Measurements from ENCODE around the gene PRR11. TPM values are rescaled to one million over a fixed set of nuclear protein-coding genes. Genes with fewer than 3 reads are reported as not detected.

The PRR11 gene
- total RNA-seq, 4 donors from 2014 or later, result 1.3 to 4.8 (median 2.1) TPM

GRCh38 chr17:59220328-59221158, 65.0 kb downstream of the PRR11 start, which contains the start of gene GDPD1:
Gene GDPD1, plus strand, starts transcription at chr17:59220511. Its CDS starts 99 bp downstream, at chr17:59220610.
- TF ChIP-seq CTCF (IDR thresholded peaks at IDR 0.05; ENCODE audit: low read depth), result no peak

GRCh38 chr17:59221159-59221847, 65.8 kb downstream of the PRR11 start:
- TF ChIP-seq CTCF (IDR thresholded peaks at IDR 0.05; ENCODE audit: low read depth), result no peak

- TF ChIP-seq CTCF (IDR thresholded peaks at IDR 0.05; ENCODE audit: low read depth), result no peak
These were observed 68.3 kb downstream of the PRR11 start for GRCh38 chr17:59223813-59224212.

- no peak for TF ChIP-seq CTCF (IDR thresholded peaks at IDR 0.05; ENCODE audit: low read depth)
These were observed 75.2 kb downstream of the PRR11 start for GRCh38 chr17:59230764-59231163.

GRCh38 chr17:59234631-59235030, 79.1 kb downstream of the PRR11 start:
- TF ChIP-seq CTCF (IDR thresholded peaks at IDR 0.05; ENCODE audit: low read depth), result no peak

- no peak for TF ChIP-seq CTCF (IDR thresholded peaks at IDR 0.05; ENCODE audit: low read depth)
These were observed 83.4 kb downstream of the PRR11 start for GRCh38 chr17:59238906-59239305.

GRCh38 chr17:59244081-59244480, 88.5 kb downstream of the PRR11 start:
- TF ChIP-seq CTCF (IDR thresholded peaks at IDR 0.05; ENCODE audit: low read depth), result no peak

Measured in subcutaneous adipose tissue (tissue), 4 donors.